Stimulated activated CD8-positive, alpha-beta memory T cell treated with anti-CD3 and anti-CD28 coated beads, Interleukin-15, amount 100 ng/mL, for 4 hours (primary cell): ENCODE results near the gene ERC2.

Experiments used
- DNase-seq, 2 donors: peaks; one replicate each; pipeline ENCODE4 v3.0.0-alpha.2; 2020; ENCODE audit warnings: low read depth in 2 of 2

Gene ERC2

DNA sequence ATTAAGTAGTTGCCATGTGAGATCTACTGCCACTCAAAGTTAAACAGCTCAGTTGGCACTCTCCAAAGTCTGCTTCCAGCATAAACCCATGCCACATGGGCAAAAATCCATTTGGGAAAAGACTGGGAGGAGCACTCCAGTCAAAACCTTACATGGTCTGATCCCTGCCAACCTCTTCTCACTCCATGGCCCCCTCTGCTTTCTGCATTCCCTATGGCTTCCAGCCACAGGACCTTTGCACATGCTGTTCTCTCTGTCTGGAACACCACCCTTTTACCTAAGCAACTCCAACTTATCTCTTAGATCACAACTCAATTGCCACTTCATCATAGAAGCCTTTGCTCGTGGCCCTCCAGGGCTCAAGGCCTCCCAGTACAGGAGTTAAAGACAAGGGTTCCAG lies 910.7 kb downstream of the ERC2 start:
- no peak for DNase-seq

DNA sequence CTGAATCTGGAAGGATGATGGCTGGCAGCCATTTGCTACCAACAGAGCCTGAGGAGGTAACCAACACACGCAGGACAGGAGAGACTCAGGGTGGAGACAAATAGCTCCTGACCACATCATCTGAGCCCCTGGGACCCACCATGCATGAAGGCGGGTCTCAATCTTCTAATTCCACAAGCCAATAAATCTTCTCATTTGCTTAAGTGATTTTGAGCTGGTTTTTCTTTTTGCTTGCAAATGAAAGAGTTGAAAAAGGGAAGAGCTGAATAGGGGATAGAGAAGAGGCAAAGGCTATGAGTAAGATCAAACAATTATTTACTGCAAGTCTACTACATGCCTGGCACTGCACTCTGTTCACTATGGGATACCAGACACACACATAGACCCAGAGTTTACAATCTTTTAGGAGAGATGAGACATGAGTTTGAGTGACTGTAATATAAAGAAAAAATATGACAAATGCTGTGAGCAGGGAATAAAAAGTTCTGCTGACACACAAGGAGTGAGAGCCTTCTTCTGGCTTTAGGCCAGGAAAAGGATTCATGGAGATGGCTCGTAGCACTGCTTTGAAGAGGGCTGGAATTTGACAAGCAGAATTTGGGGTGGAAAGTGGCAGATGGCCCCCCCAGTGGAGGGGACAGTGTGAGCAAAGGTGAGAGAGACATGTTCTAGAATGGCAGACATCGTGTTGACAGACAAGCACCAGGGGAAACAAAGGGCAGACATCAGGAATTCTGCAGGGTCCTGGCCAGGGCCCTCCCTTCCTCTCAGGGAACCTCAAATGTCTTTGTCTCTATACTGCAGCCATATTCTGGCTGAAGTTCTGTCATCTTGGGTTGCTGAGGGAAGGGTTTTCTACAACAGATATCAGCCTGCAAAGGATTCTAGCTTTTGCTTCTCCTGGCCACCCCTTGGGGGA lies 911.4 kb downstream of the ERC2 start:
- DNase-seq = no peak

DNA sequence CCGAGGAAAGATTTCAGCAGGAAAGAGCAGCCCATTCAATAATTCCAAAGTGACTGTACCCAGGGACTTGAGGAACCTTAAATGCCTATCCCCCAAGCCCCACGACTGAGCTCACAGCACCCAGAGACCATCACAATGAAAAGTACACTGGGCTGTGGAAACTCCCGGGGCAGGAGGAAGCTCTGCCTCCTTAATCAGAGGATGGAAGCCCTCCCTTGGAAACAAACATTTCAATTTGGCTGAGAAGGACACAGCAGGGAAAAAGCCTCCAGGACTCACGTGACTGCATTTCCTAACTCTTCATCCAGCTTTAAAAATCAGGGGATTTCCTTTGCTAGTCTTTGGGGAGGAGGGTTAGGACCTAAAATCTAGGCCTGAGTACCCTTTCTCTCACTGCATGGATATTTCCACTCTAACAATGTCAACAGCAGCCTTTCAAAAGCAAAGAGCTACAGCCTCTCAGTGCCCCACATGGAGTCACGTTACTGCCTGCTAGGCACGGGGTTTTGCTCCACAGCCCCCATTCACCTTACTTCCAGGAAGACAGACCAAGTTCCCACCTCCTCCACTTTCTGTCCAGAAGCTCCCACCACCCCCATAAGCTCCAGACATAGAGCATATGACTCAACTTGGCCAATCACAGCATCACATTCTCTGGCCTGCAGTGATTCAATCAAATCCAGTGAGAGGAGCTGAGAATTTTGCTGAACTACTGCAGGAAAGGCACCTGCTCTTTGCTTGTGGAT lies 912.2 kb downstream of the ERC2 start:
- no peak for DNase-seq

DNA sequence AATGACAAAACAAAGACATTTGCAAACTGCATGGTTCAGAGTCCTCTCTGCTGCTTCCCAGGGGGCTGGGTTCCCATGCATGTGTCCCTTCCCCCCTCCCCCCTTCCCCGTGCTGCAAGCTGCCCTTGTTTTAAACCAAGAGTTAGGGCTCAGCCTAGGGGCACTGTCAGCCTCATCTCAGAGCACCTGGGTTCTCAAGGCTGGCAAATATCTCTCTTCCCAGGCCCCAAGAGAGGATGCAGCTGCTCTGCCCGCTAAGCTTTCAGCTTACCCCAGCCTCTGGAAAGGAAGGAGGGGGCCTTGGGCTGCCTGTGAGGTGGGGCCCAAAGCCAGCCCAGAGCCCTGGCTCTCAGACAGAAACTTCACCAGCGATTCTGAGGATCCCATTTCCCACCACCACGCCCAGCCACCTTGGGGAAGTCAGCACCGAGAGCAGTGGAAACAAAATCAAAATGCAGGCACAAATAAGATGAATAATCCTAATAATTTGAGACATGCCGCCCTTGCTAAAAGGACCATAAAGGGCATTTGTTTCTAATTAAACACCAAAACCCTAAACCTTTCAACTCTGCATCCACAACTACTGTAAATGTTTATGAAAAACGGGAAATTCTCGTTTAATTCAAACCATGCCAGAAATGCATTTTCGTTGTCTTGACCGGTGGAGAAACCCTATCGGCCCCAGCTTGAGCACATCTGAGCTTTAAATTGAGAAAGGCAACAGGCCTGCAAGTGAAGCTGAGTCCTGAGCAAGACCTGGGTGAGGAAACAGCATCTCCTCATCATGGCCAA lies 913.4 kb downstream of the ERC2 start:
- no peak for DNase-seq

DNA sequence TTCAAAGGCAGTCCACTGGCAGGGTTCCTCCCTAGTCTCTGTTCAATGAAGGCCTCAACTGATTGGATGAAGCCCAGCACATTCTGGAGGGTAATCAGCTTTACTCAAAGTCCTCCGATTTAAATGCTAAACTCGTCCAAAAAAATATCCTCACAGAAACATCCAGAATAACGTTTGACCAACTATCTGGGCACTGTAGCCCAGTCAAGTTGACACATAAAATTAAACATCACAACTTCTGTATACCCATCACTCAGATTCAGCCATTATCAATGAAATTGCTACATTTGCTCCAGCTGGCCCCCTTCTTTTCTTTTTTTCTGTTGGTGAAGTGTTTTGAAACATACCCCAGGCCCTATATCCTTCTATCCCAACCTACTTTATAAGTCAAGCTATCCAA lies 916.6 kb downstream of the ERC2 start:
- no peak for DNase-seq

DNA sequence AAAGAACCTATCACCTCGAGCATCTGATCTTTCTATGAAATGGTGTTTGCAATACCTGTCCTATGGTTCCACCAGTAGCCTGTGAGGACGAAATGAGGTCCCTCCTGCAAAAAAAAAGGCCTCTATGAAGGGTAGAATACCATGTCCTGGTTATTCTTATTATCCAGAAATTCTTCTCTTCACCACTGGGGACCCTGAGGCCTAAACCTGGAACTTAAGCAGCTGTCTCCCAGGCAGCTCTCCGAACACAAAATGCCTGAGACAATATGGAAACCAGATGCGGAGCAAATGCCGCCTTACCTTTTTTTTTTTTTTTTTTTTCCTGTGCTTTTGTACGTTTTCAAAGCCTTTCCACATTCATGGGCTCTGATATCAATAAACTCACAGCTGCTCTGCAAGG lies 919.1 kb downstream of the ERC2 start:
- no peak for DNase-seq

DNA sequence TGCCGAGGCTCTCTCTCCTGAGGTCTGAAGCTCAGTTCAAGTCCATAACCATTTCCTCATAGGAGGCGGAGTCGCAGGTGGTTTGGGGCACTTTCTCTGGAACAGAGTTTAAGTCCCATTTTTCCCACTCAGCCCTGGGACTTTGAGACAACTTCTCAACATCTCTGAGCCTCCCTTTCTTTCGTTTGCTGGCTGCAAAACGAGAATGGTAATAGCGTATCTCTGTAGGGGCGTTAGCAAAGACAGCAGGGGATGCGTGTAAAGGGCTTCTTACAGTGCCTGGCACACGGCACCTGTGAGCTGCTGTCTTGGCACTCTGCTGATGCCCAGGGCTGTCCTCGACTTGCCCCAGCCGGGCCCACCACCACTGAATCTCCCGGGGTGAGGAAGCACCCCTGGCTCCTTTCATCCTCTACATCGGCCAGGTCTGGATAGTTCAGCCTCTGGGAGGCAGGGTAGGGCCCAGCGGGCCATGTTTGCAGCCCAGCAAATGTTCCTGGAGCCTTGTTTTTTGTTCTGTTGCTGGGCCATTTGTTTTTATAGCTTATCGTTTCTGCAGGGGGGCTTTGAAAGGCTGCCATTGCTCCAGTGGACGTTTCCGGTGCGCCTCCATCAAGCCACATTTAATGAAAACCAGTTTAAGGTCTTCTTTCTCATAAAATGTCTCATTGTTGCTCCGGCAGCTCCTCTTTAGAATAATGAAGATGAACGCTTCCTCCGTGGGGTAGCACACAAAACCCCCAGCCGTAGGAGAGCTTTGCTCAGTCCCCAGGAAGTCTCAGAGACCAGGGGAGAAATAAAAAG lies 921.2 kb downstream of the ERC2 start:
- DNase-seq = no peak

DNA sequence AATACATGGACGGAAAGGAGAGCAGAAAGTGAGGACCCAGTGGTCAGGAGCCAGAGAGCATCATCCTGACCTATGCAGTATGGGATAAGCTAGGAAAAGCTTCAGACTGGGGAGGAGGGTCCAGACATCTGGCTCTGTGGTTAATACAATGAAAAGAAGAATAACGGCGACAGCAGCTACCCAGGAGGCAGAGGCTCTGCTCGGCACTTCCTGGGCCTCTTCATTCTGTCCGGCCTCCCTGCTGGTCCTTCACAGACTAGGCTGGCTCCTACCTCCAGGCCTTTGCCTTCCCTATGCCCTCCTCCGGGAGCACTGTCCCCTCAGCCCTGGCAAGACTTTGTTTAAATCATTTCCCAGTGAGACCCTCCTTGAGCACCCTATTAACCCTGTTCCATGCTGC lies 922.3 kb downstream of the ERC2 start:
- no peak for DNase-seq

DNA sequence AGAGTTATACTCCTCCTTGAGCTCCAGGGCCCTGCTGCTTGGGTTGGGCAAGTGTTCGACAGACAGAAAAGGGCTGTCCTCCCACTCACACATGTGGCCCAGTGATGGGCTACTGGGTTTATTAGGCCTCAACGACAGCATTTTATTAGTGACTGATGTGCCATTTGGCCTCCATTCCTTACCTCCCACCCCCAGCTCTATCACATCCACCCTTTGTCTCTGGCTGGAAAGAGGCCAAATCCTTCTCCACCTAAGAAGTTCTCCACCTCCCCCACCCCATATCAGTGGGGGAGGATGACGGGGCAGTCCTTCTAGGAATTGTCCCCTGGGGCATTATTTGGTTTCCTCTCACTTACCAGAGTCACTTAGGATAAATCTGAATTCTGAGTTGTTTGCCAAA lies 924.0 kb downstream of the ERC2 start:
- DNase-seq = no peak

DNA sequence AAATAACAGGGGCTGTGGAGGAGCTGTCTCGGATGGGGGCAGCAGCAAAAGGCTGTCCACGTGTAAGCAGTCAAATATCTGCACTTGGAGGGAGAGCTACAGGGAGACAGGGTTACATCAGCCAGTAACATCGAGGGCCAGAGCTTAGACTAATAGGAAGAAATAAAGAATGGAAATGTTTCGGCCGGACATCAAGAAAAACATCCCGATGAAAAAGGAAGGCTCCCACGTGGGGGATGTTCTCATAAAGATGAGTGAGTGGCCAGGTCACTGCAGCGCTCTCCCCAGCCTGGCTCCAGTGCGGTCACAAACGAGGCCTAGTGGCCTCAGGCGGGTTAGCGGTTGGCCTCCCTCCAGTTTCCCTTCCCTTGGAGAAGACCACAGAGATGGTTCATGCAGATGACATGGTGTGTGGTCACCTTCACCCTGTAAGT lies 925.1 kb downstream of the ERC2 start:
- DNase-seq = no peak

DNA sequence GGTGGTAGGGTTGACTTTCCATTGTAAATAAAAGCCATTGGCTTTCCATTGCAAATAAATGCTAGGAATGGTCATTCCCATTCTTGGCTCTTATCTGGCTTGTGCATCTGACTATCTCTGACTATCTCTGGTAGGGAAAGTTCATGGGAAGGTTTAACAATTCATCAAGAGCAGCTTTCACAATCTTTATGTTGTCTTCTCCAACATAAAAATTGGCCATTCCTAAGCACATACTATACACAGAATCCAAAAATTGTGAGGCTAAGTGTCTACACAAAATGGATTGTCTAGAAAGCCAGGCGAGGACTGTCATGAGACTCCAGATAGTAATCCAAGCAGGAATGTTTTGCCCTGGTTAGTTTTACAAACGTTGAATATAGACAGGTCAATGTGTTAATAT lies 926.8 kb downstream of the ERC2 start:
- DNase-seq = no peak

DNA sequence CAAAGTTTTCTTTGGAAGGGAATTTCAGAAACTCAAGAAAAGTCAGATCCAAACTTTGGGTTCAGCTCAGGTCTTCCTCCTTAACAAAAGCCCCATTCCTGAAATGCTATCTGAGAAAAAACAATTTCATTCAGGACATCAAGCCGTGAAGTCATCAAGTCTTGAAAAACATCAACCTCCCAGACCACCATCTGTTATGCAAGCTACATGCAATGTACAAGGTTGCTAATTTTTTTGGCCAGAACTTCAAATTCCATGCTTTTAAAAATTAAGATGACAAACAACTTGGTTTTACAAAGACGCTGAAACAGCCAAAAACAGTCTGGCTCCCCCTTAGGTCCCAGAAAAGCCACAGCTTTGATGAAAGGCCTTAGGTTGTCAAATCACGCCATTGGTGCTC lies 927.3 kb downstream of the ERC2 start:
- no peak for DNase-seq

DNA sequence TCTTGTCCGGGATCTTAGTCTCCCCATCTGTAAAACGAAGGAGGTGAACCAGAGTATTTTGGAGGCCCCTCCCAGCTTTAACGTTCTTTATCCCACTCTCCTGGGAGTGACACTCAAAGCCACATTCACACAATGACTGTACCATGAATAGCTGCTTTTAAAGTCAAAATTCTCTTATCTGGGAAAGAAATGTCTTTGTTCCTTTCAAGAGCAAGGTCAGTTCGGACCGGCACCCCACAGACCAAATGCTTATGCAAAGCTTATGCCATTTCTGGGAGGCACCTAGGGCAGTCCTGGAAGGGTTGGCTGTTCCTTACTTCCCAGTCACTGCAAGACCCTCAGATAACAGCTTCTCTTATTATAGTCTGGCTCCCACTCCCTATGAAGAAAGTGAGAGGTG lies 927.7 kb downstream of the ERC2 start:
- no peak for DNase-seq

DNA sequence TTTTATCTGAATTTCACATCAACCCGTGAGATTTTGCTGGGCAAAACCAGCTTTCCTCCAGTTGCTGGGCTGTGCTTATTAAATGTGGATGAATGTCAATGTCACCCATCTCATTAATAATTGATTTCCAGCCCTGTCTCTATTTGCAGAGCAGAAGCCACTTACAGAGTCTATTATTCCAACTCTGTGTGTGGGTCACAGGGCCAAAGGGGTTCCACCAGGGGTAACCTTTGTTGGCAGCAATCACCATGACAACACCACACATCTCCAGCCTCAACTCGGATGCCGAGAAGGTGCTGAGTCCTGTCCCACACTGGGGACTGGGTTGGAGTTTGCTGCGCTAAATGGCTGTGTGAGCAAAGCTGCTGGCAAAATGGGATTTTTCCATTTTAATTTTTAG lies 930.1 kb downstream of the ERC2 start:
- no peak for DNase-seq

DNA sequence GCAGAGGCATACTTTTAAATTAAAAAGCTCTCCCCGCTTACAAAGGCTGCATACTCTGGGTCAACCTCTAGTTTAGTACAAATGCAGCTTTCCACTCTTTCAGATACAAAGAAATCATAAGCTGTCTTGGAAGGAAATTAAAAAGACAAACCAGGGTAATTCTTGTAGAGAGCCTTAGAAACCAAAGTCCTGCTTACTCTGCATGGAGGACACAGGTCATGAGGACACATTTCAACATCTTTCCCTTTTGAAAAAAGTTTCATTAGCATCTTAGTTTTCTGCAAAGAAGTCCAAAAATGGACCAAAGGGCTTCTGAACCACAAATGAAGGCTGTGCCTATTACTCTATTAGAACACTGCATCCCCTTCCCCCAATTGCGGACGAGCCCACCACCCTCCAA lies 930.7 kb downstream of the ERC2 start:
- no peak for DNase-seq

DNA sequence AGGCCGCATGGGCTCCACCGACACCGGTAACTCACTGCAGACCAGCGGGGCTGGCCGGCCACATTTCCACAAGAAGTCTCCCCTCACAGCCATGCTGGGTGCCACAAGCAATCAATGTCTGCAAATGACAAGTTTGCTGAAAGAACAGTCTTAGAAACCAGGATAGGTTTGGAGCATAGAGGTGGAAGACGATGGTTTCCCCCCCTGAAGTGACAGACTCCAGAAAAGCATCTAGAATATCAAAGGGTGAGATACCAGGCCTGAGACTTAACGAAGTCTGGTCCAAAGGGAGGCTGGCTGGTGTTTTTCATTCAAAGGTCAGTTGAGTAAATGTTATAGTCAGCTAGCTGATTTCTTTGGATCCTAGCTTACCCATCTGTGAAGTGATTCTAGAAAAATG lies 931.1 kb downstream of the ERC2 start:
- no peak for DNase-seq

DNA sequence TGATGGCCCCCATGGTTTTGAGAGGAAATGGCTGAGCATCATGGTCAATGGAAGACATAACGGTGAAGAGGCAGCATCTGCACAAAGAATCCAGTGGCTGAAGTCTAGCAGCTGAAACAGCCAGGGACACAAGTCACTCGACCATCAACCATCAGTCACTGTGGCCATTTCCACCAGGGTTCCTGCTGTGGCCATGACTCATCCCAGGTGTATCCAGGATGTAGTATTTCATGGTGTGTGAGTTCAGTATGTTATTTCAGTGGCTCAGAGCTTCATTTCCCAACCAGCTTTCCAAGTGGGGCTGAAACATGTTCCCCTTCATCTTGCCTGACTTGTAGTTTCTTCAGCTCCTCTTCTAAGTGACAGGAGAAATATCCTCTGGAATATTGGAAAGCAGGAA lies 933.4 kb downstream of the ERC2 start:
- no peak for DNase-seq

DNA sequence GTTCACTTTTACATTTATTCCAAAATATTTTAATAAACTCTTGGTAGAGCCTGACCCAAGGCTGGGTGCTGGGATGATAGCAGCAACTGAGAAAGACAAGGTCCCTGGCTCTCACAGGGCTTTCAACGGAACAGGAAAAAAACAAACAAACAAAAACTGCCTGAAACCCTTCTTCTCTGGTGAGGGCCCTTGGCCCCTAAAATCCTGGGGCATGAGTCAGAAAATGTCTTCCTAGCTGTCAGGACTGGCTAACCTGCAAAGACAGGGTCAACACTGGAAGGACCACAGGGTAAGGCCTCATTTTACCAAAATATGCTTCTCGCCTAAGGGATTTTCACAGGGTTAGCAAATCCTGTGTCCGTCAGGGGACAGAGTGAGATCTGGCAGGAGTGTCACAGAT lies 935.5 kb downstream of the ERC2 start:
- DNase-seq = no peak

DNA sequence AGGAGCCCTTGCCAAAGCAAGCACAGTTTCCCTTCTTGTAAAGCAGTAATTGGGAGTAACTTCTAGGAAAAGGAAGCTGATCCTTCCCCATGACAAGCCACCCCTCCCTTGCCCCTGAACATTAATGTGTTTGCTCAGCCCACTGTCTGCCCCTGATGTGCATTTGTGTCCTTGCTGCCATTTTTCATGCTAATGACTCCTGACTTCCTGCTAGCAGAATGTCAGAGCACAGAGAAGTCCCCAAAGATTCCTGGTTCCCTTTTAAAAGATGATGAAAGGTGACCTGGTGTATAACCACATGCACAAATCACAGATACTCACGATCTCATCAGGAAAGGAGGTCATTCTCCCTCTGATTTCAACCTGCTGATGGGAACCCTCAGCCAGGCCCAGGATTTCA lies 936.9 kb downstream of the ERC2 start:
- no peak for DNase-seq

DNA sequence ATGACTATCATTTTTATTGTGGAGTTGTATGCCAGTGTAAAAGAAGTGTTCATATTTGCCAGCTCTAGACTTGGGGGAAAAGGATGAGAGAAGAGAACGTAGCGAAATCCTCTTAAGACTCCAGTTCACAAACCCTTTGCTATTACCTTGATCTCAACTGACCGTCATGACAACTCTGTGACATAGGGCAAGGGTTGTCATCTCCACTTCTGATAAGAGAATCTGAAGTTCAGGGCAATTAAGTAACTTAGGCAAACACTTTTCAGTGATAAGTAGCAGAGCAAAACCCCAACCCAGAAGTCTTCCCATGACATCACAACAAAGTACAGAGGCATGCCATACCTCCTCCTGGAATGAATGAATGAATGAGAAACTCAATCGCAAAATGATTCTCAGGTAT lies 940.9 kb downstream of the ERC2 start:
- DNase-seq = no peak

DNA sequence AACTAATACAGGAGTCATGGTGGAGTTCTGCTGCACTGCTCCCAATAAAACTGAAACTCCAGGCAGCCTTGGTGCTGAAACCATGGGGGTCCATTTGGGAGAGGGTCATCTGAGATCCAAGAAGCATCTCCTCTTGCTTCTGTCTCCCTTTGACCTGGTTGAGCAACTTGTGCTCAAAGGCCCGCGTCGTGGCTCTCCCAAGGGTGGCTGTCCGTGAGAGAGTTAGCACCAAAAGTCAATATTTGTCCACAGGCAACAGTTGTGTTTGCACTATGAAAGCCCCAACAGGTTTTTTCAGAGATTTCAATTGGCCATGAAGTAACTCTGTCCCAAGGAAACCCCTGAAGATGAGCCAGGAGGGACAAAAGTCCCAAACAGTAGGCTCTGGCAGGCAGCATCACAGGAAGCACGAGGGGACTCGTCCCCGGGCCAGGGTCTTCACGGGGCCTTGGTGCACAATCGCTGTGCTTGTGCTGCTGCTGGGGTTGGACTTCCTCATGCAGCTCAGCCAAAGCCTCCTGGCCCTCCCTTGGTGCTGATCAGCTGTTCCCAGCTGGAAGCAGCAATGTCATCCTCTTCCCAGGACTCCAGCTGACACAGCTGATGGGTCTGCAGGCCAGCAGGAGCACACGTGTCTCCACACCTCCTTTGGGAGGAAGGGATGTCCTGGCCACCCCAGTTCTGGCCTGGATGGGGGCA lies 941.8 kb downstream of the ERC2 start:
- DNase-seq = no peak
